IMR-90 (cell line): ENCODE measurements around the gene PRPS1L1. TPM values are rescaled to one million over a fixed set of nuclear protein-coding genes. Genes with fewer than 3 reads are reported as not detected.

Source experiments
- ATAC-seq: fragments of 200-7000 bp; cut with Tn5 transposase; 2 replicates; pipeline ENCODE4 v1.9.1; 2020; ENCODE audit warnings: low read depth, mild to moderate bottlenecking, moderate library complexity
- BruUV-seq: library from RNA; stranded (reverse); fragments of 400-500 nt; replicated peaks from 2 replicates; lab custom pipeline; 2021; lab: Mats Ljungman, UMichigan
- CTCF ChIA-PET: fragments of 300-600 bp; formaldehyde crosslinking; extraction: SDS; loops from one replicate; lab custom pipeline; 2021; ENCODE audit warnings: antibody characterized with exemption; lab: Yijun Ruan, JAX
- POLR2A ChIA-PET: fragments of 300-600 bp; sonication (Branson Sonifier 250); formaldehyde crosslinking; loops from one replicate; lab custom pipeline; 2022; ENCODE audit warnings: antibody characterized with exemption; ENCODE audit not compliant: unreplicated experiment; lab: Charles Lee
- DNase-seq: peaks from one replicate; pipeline ENCODE4 v3.0.0; 2013
- H2AFZ ChIP-seq: replicated peaks from 2 replicates; pipeline ENCODE3; 2013; ENCODE audit warnings: low read length, mild to moderate bottlenecking; ENCODE audit not compliant: poor library complexity
- H2AK5ac ChIP-seq: 2 replicates; pipeline ENCODE4 v1.6.1; 2013; ENCODE audit warnings: low read depth, low read length, inconsistent platforms
- H2AK9ac ChIP-seq: replicated peaks from 2 replicates; pipeline ENCODE3; 2013; ENCODE audit warnings: mild to moderate bottlenecking, low read depth, low read length, moderate library complexity; ENCODE audit not compliant: poor library complexity
- H2BK120ac ChIP-seq: 2 replicates; pipeline ENCODE4 v1.6.1; 2013; ENCODE audit warnings: low read depth, low read length, inconsistent platforms
- H2BK15ac ChIP-seq: 3 replicates; pipeline ENCODE4 v1.6.1; 2013; ENCODE audit warnings: low read depth, low read length, inconsistent platforms
- H2BK20ac ChIP-seq: 2 replicates; pipeline ENCODE4 v1.6.1; 2013; ENCODE audit warnings: low read depth, mild to moderate bottlenecking, inconsistent platforms, low read length, moderate library complexity
- H2BK5ac ChIP-seq: 2 replicates; pipeline ENCODE4 v1.6.1; 2013; ENCODE audit warnings: mild to moderate bottlenecking, low read depth, low read length, inconsistent platforms; ENCODE audit not compliant: poor library complexity, severe bottlenecking
- H3K14ac ChIP-seq: replicated peaks from 2 replicates; pipeline ENCODE4 v1.6.1; 2013; ENCODE audit warnings: low read depth, low read length, inconsistent platforms
- H3K18ac ChIP-seq: 2 replicates; pipeline ENCODE4 v1.6.1; 2013; ENCODE audit warnings: low read depth, low read length, control low read depth
- H3K23ac ChIP-seq: 2 replicates; pipeline ENCODE4 v1.6.1; 2013; ENCODE audit warnings: low read depth, low read length, inconsistent platforms
- H3K27ac ChIP-seq: 2 replicates; pipeline ENCODE4 v1.5.1; 2013; ENCODE audit warnings: mild to moderate bottlenecking, control low read depth, low read length; ENCODE audit not compliant: insufficient read depth
- H3K27me3 ChIP-seq: 2 replicates; pipeline ENCODE4 v1.6.1; 2013; ENCODE audit warnings: low read length; ENCODE audit not compliant: control insufficient read depth, insufficient read depth
- H3K36me3 ChIP-seq: 2 replicates; pipeline ENCODE4 v1.6.1; 2013; ENCODE audit warnings: low read length, mixed read lengths; ENCODE audit not compliant: control insufficient read depth, insufficient read depth
- H3K4ac ChIP-seq: 2 replicates; pipeline ENCODE4 v1.6.1; 2013; ENCODE audit warnings: low read depth, low read length, inconsistent platforms
- H3K4me1 ChIP-seq: 2 replicates; pipeline ENCODE4 v1.6.1; 2013; ENCODE audit warnings: low read length, mixed read lengths; ENCODE audit not compliant: control insufficient read depth, insufficient read depth
- H3K4me2 ChIP-seq: 2 replicates; pipeline ENCODE4 v1.6.1; 2013; ENCODE audit warnings: low read depth, mild to moderate bottlenecking, control low read depth, low read length, moderate library complexity
- H3K4me3 ChIP-seq: 2 replicates; pipeline ENCODE4 v1.5.1; 2013; ENCODE audit warnings: low read depth, mild to moderate bottlenecking, control low read depth, low read length, moderate library complexity; ENCODE audit not compliant: insufficient read depth
- H3K56ac ChIP-seq: 2 replicates; pipeline ENCODE4 v1.6.1; 2013; ENCODE audit warnings: low read length, inconsistent platforms; ENCODE audit not compliant: insufficient read depth; ENCODE audit errors: extremely low read depth
- H3K79me1 ChIP-seq, 2 experiments: 2 replicates each; pipeline ENCODE4 v1.6.1; 2013; ENCODE audit warnings: low read length in 2 of 2, inconsistent platforms in 1 of 2, low read depth in 1 of 2
- H3K9ac ChIP-seq: 2 replicates; pipeline ENCODE4 v1.6.1; 2013; ENCODE audit warnings: low read depth, low read length, control low read depth
- H3K9me1 ChIP-seq: 2 replicates; pipeline ENCODE4 v1.6.1; 2013; ENCODE audit warnings: low read length, inconsistent platforms; ENCODE audit not compliant: insufficient read depth
- H3K9me3 ChIP-seq: 2 replicates; pipeline ENCODE4 v1.6.1; 2013; ENCODE audit warnings: low read length; ENCODE audit not compliant: control insufficient read depth, insufficient read depth
- H4K20me1 ChIP-seq: 2 replicates; pipeline ENCODE4 v1.6.1; 2013; ENCODE audit warnings: low read length, inconsistent platforms; ENCODE audit not compliant: insufficient read depth
- H4K5ac ChIP-seq: 2 replicates; pipeline ENCODE4 v1.6.1; 2013; ENCODE audit warnings: mild to moderate bottlenecking, low read depth, low read length, control low read depth
- H4K8ac ChIP-seq, 2 experiments: 2 replicates each; pipeline ENCODE4 v1.6.1; 2013; ENCODE audit warnings: low read depth in 2 of 2, low read length in 2 of 2, control low read depth in 1 of 2, inconsistent platforms in 1 of 2
- H4K91ac ChIP-seq: 2 replicates; pipeline ENCODE4 v1.6.1; 2013; ENCODE audit warnings: low read depth, low read length, inconsistent platforms; ENCODE audit not compliant: insufficient read depth
- BHLHE40 ChIP-seq: fragments of 150-350 bp; IDR thresholded peaks from 2 replicates; pipeline ENCODE4 v1.6.1; 2016; ENCODE audit warnings: mild to moderate bottlenecking, low read depth, low read length
- CEBPB ChIP-seq: IDR thresholded peaks from 2 replicates; pipeline ENCODE4 v1.6.1; 2012; ENCODE audit warnings: low read depth, low read length, improper control_type of control experiment
- CHD1 ChIP-seq: IDR thresholded peaks from 2 replicates; pipeline ENCODE4 v1.6.1; 2012; ENCODE audit warnings: low read depth, low read length, improper control_type of control experiment
- CTCF ChIP-seq: conservative IDR thresholded peaks from 2 replicates; pipeline ENCODE4 v1.5.1; 2012; ENCODE audit warnings: mild to moderate bottlenecking, low read depth, low read length, improper control_type of control experiment
- ELK1 ChIP-seq: fragments of 150-350 bp; IDR thresholded peaks from 2 replicates; pipeline ENCODE4 v1.6.1; 2016; ENCODE audit warnings: low read depth, mild to moderate bottlenecking, low read length, moderate library complexity, borderline replicate concordance
- FOS ChIP-seq: fragments of 150-350 bp; IDR thresholded peaks from 2 replicates; pipeline ENCODE4 v1.6.1; 2016; ENCODE audit warnings: low read depth, low read length
- MAFK ChIP-seq: IDR thresholded peaks from 2 replicates; pipeline ENCODE4 v1.6.1; 2012; ENCODE audit warnings: low read depth, low read length, improper control_type of control experiment
- MAZ ChIP-seq: IDR thresholded peaks from 2 replicates; pipeline ENCODE4 v1.6.1; 2012; ENCODE audit warnings: low read depth, mild to moderate bottlenecking, low read length, improper control_type of control experiment, moderate library complexity, borderline replicate concordance
- MXI1 ChIP-seq: IDR thresholded peaks from 2 replicates; pipeline ENCODE4 v1.6.1; 2012; ENCODE audit warnings: low read depth, mild to moderate bottlenecking, low read length, moderate library complexity, borderline replicate concordance
- NFE2L2 ChIP-seq: fragments of 150-350 bp; IDR thresholded peaks from 2 replicates; pipeline ENCODE4 v1.6.1; 2016; ENCODE audit warnings: low read depth, mild to moderate bottlenecking, low read length
- POLR2A ChIP-seq: IDR thresholded peaks from 2 replicates; pipeline ENCODE4 v1.6.1; 2012; ENCODE audit warnings: mild to moderate bottlenecking, low read depth, low read length
- RAD21 ChIP-seq: IDR thresholded peaks from 2 replicates; pipeline ENCODE4 v1.6.1; 2012; ENCODE audit warnings: low read length, improper control_type of control experiment
- RCOR1 ChIP-seq: IDR thresholded peaks from 2 replicates; pipeline ENCODE4 v1.6.1; 2012; ENCODE audit warnings: mild to moderate bottlenecking, low read length, improper control_type of control experiment; ENCODE audit not compliant: insufficient replicate concordance
- RFX5 ChIP-seq: IDR thresholded peaks from 2 replicates; pipeline ENCODE4 v1.8.0; 2012; ENCODE audit warnings: low read depth, mild to moderate bottlenecking, low read length, moderate library complexity
- SMC3 ChIP-seq: fragments of 150-350 bp; IDR thresholded peaks from 2 replicates; pipeline ENCODE4 v1.6.1; 2016; ENCODE audit warnings: low read depth, mild to moderate bottlenecking, antibody characterized with exemption, low read length, moderate library complexity
- USF2 ChIP-seq: fragments of 150-350 bp; IDR thresholded peaks from 2 replicates; pipeline ENCODE4 v1.6.1; 2017; ENCODE audit warnings: mild to moderate bottlenecking, antibody characterized with exemption, low read length, low read depth
- WGBS, 2 experiments: methylation state at CpG; one replicate each; pipeline versions ENCODE4 v1.1.5 to v1.1.7; 2013; ENCODE audit warnings: missing lambda C conversion rate in 2 of 2; ENCODE audit not compliant: insufficient read length in 1 of 2; ENCODE audit errors: extremely low coverage in 2 of 2; 5-methylcytosine and 5-hydroxymethylcytosine counted together
- dilution Hi-C: fragments of 300-500 bp; cut with HindIII; formaldehyde crosslinking; loops from one replicate; pipeline ENCODE4 v1.14.3; 2018; ENCODE audit warnings: low sequenced_read_pairs; ENCODE audit not compliant: unreplicated experiment
- in situ Hi-C: fragments of 300-500 bp; cut with MboI; formaldehyde crosslinking; loops from 3 replicates; pipeline ENCODE4 v1.14.3; 2019; ENCODE audit warnings: low sequenced_read_pairs, inconsistent platforms, mixed read lengths
- intact Hi-C: fragments of 100-400 bp; cut with micrococcal nuclease; formaldehyde crosslinking; loops from 2 replicates; pipeline ENCODE4 v1.10.0; 2022
- polyA plus RNA-seq, 3 experiments: library from polyadenylated mRNA; depleted of rRNA; stranded (reverse); fragments of >200 nt; gene quantifications; 2 replicates each; pipeline ENCODE4 v1.2.3, GENCODE V29; 2012; ENCODE audit warnings: low replicate concordance in 1 of 3
- total RNA-seq: library from RNA; depleted of rRNA; stranded (reverse); fragments of >200 nt; gene quantifications from 2 replicates; pipeline ENCODE4 v1.2.3, GENCODE V29; 2012

The PRPS1L1 gene
- total and polyA plus RNA-seq, 2 of the 4 experiments (the other 2 are of a cell fraction), result not detected

- no peak for ATAC-seq
- no TSS peak for BruUV-seq
- H2AK5ac ChIP-seq, result no peak overlapping the region
- no peak overlapping the region for H2BK20ac ChIP-seq
- no peak overlapping the region for H4K91ac ChIP-seq
- H2AK9ac ChIP-seq, result no peak overlapping the region
- H3K27ac ChIP-seq, result no peak overlapping the region
- WGBS, 2 experiments, result no CpG with 5 or more reads among the region's 1 CpG
- ChIA-PET CTCF (no interaction called here), POLR2A (no interaction called here)
- intact Hi-C loops, result no loop called here
- H3K4me1 ChIP-seq, result no peaks in the 10 kb centered on the region
- H3K23ac ChIP-seq, result no peak overlapping the region
- H3K4ac ChIP-seq, result no peak overlapping the region
- H3K27me3 ChIP-seq, result no peaks in the 10 kb centered on the region
- TF ChIP-seq RAD21 (no peak), USF2 (no peak), MAZ (no peak), CTCF (no peak), RCOR1 (no peak), MXI1 (no peak), BHLHE40 (no peak), SMC3 (no peak), CHD1 (no peak), CEBPB (no peak), FOS (no peak), NFE2L2 (no peak), POLR2A (no peak), ELK1 (no peak), MAFK (no peak), RFX5 (no peak)
- H3K36me3 ChIP-seq, result no peaks in the 10 kb centered on the region
- H3K4me2 ChIP-seq, result no peak overlapping the region
- dilution Hi-C loops, result no loop called here
- in situ Hi-C loops, result no loop called here
- H2BK120ac ChIP-seq, result no peak overlapping the region
- DNase-seq, result no peak
- H3K56ac ChIP-seq, result no peak overlapping the region
- no peaks in the 10 kb centered on the region for H3K9me1 ChIP-seq
- no peaks in the 10 kb centered on the region for H3K79me1 ChIP-seq
- no peak overlapping the region for H3K18ac ChIP-seq
- no peak overlapping the region for H2BK15ac ChIP-seq
- no peak overlapping the region for H4K8ac ChIP-seq
- H3K4me3 ChIP-seq, result no peak overlapping the region
- H3K14ac ChIP-seq, result no peak overlapping the region
- H2BK5ac ChIP-seq, result no peak overlapping the region
- no peak overlapping the region for H3K9ac ChIP-seq
- H2AFZ ChIP-seq, result no peak overlapping the region
- no peak overlapping the region for H4K5ac ChIP-seq
- H3K9me3 ChIP-seq, result no peaks in the 10 kb centered on the region
- H4K20me1 ChIP-seq, result no peaks in the 10 kb centered on the region
These were observed 19.0 kb upstream of the PRPS1L1 start for GRCh38 chr7:18046601-18047000.
